ENCODE results near the gene NECTIN4.

DNA sequence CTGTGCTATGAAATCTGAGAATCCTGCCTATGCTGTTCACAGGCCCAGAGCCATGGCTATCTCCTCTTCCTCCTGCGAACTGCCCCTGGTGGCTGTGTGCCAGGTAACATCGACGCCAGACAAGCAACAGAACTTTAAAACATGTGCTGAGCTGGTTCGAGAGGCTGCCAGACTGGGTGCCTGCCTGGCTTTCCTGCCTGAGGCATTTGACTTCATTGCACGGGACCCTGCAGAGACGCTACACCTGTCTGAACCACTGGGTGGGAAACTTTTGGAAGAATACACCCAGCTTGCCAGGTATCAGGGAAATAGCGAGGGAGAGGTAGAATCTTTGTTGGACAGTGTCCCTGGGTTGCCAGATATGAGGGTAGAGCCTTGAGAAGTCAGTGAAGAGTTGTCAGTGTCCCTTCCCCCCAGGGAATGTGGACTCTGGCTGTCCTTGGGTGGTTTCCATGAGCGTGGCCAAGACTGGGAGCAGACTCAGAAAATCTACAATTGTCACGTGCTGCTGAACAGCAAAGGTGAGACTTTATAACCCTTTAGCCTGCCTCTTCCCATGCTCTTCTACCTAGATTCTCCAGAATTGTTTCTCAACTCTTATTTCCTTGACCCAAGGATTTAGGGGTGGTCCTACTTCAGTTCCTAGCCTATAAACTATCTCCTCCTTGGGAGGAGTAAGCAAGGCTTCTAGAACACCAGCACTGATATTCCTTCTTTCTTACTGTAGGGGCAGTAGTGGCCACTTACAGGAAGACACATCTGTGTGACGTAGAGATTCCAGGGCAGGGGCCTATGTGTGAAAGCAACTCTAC is 29.9 kb upstream of the NECTIN4 start:
- TF ChIP-seq EP300 (IDR thresholded peaks at IDR 0.05; ENCODE audit: borderline replicate concordance) (no peak), TAF1 (IDR thresholded peaks at IDR 0.05; ENCODE audit: low read depth) (no peak), ZBTB7A (IDR thresholded peaks at IDR 0.05; ENCODE audit: low read depth) (no peak), CEBPB (IDR thresholded peaks at IDR 0.05) (no peak), YY1 (IDR thresholded peaks at IDR 0.05; ENCODE audit: low read depth) (no peak), CREB1 (IDR thresholded peaks at IDR 0.05; ENCODE audit: low read depth) (no peak), RAD21 (IDR thresholded peaks at IDR 0.05; ENCODE audit: low read depth) (no peak), TCF12 (IDR thresholded peaks at IDR 0.05; ENCODE audit: low read depth) (no peak), EGR1 (IDR thresholded peaks at IDR 0.05) (no peak), FOXM1 (IDR thresholded peaks at IDR 0.05; ENCODE audit: borderline replicate concordance, low read depth) (no peak), TEAD4 (IDR thresholded peaks at IDR 0.05) (no peak)
- TF ChIP-seq, protein P1, sequence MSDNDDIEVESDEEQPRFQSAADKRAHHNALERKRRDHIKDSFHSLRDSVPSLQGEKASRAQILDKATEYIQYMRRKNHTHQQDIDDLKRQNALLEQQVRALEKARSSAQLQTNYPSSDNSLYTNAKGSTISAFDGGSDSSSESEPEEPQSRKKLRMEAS (IDR thresholded peaks at IDR 0.05): no peak
- TF ChIP-seq, protein P2, sequence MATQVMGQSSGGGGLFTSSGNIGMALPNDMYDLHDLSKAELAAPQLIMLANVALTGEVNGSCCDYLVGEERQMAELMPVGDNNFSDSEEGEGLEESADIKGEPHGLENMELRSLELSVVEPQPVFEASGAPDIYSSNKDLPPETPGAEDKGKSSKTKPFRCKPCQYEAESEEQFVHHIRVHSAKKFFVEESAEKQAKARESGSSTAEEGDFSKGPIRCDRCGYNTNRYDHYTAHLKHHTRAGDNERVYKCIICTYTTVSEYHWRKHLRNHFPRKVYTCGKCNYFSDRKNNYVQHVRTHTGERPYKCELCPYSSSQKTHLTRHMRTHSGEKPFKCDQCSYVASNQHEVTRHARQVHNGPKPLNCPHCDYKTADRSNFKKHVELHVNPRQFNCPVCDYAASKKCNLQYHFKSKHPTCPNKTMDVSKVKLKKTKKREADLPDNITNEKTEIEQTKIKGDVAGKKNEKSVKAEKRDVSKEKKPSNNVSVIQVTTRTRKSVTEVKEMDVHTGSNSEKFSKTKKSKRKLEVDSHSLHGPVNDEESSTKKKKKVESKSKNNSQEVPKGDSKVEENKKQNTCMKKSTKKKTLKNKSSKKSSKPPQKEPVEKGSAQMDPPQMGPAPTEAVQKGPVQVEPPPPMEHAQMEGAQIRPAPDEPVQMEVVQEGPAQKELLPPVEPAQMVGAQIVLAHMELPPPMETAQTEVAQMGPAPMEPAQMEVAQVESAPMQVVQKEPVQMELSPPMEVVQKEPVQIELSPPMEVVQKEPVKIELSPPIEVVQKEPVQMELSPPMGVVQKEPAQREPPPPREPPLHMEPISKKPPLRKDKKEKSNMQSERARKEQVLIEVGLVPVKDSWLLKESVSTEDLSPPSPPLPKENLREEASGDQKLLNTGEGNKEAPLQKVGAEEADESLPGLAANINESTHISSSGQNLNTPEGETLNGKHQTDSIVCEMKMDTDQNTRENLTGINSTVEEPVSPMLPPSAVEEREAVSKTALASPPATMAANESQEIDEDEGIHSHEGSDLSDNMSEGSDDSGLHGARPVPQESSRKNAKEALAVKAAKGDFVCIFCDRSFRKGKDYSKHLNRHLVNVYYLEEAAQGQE (IDR thresholded peaks at IDR 0.05; ENCODE audit: low read depth): no peak
